Neural progenitor cell (in vitro differentiated cells): ENCODE data around the gene MICAL2. TPM values are rescaled to one million over a fixed set of nuclear protein-coding genes. Genes with fewer than 3 reads are reported as not detected.

Experiments
- DNase-seq: peaks from one replicate; pipeline ENCODE4 v3.0.0-alpha.2; 2016; ENCODE audit warnings: low spot score
- H2AFZ ChIP-seq: fragments of 200-600 bp; sonication (generic); replicated peaks from 2 replicates; pipeline ENCODE4 v1.6.1; 2016; ENCODE audit warnings: antibody characterized with exemption
- H3F3A ChIP-seq: fragments of 200-600 bp; sonication (generic); 2 replicates; pipeline ENCODE4 v1.6.1; 2016; ENCODE audit warnings: antibody characterized with exemption, low read depth
- H3K27ac ChIP-seq: fragments of 200-600 bp; sonication (generic); 2 replicates; pipeline ENCODE4 v1.5.1; 2016; ENCODE audit warnings: mild to moderate bottlenecking
- H3K27me3 ChIP-seq: fragments of 200-600 bp; sonication (generic); 2 replicates; pipeline ENCODE4 v1.6.1; 2016; ENCODE audit warnings: mild to moderate bottlenecking, moderate library complexity
- H3K36me3 ChIP-seq: fragments of 200-600 bp; sonication (generic); 2 replicates; pipeline ENCODE4 v1.5.1; 2016
- H3K4me1 ChIP-seq: fragments of 200-600 bp; sonication (generic); 2 replicates; pipeline ENCODE4 v1.6.1; 2016; ENCODE audit warnings: mixed run types
- H3K4me2 ChIP-seq: fragments of 200-600 bp; sonication (generic); 2 replicates; pipeline ENCODE4 v1.6.1; 2016
- H3K4me3 ChIP-seq: fragments of 200-600 bp; sonication (generic); 2 replicates; pipeline ENCODE4 v1.5.1; 2016
- H3K79me2 ChIP-seq: fragments of 200-600 bp; sonication (generic); 2 replicates; pipeline ENCODE4 v1.6.1; 2016; ENCODE audit warnings: low read depth
- H3K9ac ChIP-seq: fragments of 200-600 bp; sonication (generic); 2 replicates; pipeline ENCODE4 v1.6.1; 2016
- H3K9me3 ChIP-seq: fragments of 200-600 bp; sonication (generic); 2 replicates; pipeline ENCODE4 v1.5.1; 2016; ENCODE audit warnings: low read depth
- H4K20me1 ChIP-seq: fragments of 200-600 bp; sonication (generic); 2 replicates; pipeline ENCODE4 v1.6.1; 2016; ENCODE audit warnings: low read depth
- H3K27ac Mint-ChIP-seq: 3 replicates; pipeline ENCODE4 v1.8.0; 2021; ENCODE audit warnings: mixed read lengths
- H3K27me3 Mint-ChIP-seq: 2 replicates; pipeline ENCODE4 v1.8.0; 2022; ENCODE audit warnings: low read depth, mild to moderate bottlenecking, inconsistent platforms, moderate library complexity, mixed read lengths; ENCODE audit not compliant: insufficient read depth
- H3K36me3 Mint-ChIP-seq: 3 replicates; pipeline ENCODE4 v1.8.0; 2021; ENCODE audit warnings: mixed read lengths
- H3K4me1 Mint-ChIP-seq: 3 replicates; pipeline ENCODE4 v1.8.0; 2021; ENCODE audit warnings: mixed read lengths
- H3K4me3 Mint-ChIP-seq: 3 replicates; pipeline ENCODE4 v1.8.0; 2021; ENCODE audit warnings: mild to moderate bottlenecking, moderate library complexity, mixed read lengths
- H3K9me3 Mint-ChIP-seq: 3 replicates; pipeline ENCODE4 v1.8.0; 2020; ENCODE audit warnings: mixed read lengths
- CTCF ChIP-seq: fragments of 200-600 bp; sonication (generic); IDR thresholded peaks from 2 replicates; pipeline ENCODE4 v1.5.1; 2017; ENCODE audit warnings: antibody characterized with exemption, mild to moderate bottlenecking
- EZH2 ChIP-seq: fragments of 200-600 bp; sonication (generic); IDR thresholded peaks from 2 replicates; pipeline ENCODE4 v1.6.1; 2017; ENCODE audit warnings: antibody characterized with exemption, mild to moderate bottlenecking, moderate library complexity
- EZH2phosphoT487 ChIP-seq: fragments of 200-600 bp; sonication (generic); IDR thresholded peaks from 2 replicates; pipeline ENCODE4 v1.6.1; 2017; ENCODE audit warnings: antibody characterized with exemption
- total RNA-seq: library from RNA; depleted of rRNA; stranded (reverse); fragments of >200 nt; gene quantifications from 2 replicates; pipeline ENCODE4 v1.2.3, GENCODE V29; 2015; ENCODE audit warnings: low replicate concordance

Gene MICAL2
- total RNA-seq, 1 donor from 2014 or later = 0.60 TPM

GRCh38 chr11:12174128-12174476, 63.7 kb downstream of the MICAL2 start:
- no peak overlapping the region for H3K9ac ChIP-seq
- H3K4me3 ChIP-seq = no peak overlapping the region
- no peak overlapping the region for H2AFZ ChIP-seq
- no peak overlapping the region for H3K4me2 ChIP-seq
- DNase-seq = no peak
- Mint-ChIP-seq H3K4me3 (no peak overlapping the region), H3K27ac (no peak overlapping the region), H3K27me3 (peaks cover 6% of the 10 kb centered on the region), H3K9me3 (no peaks in the 10 kb centered on the region), H3K36me3 (no peaks in the 10 kb centered on the region), H3K4me1 (peaks cover 3% of the 10 kb centered on the region)
- no peaks in the 10 kb centered on the region for H4K20me1 ChIP-seq
- H3K27me3 ChIP-seq = no peaks in the 10 kb centered on the region
- H3K4me1 ChIP-seq = no peaks in the 10 kb centered on the region
- H3K79me2 ChIP-seq = no peaks in the 10 kb centered on the region
- no peak overlapping the region for H3K27ac ChIP-seq
- no peaks in the 10 kb centered on the region for H3K36me3 ChIP-seq
- TF ChIP-seq EZH2phosphoT487 = no peak
- no peak for TF ChIP-seq CTCF
- no peaks in the 10 kb centered on the region for H3K9me3 ChIP-seq
- peaks cover 5% of the 10 kb centered on the region for H3F3A ChIP-seq

- Histone ChIP-seq H3K79me2 (no peaks in the 10 kb centered on the region), H3K27me3 (no peaks in the 10 kb centered on the region), H3F3A (peaks cover 5% of the 10 kb centered on the region), H3K27ac (no peak overlapping the region), H3K4me1 (no peaks in the 10 kb centered on the region), H3K4me2 (no peak overlapping the region), H3K9ac (no peak overlapping the region), H4K20me1 (no peaks in the 10 kb centered on the region), H3K4me3 (no peak overlapping the region), H2AFZ (no peak overlapping the region), H3K9me3 (no peaks in the 10 kb centered on the region), H3K36me3 (no peaks in the 10 kb centered on the region)
- Mint-ChIP-seq H3K36me3 (no peaks in the 10 kb centered on the region), H3K27ac (no peak overlapping the region), H3K27me3 (peaks cover 6% of the 10 kb centered on the region), H3K4me3 (no peak overlapping the region), H3K4me1 (peaks cover 3% of the 10 kb centered on the region), H3K9me3 (no peaks in the 10 kb centered on the region)
- TF ChIP-seq EZH2 (no peak), EZH2phosphoT487 (no peak), CTCF (no peak)
- DNase-seq = no peak
Observed at GRCh38 chr11:12174477-12175143, 64.2 kb downstream of the MICAL2 start.

- no peaks in the 10 kb centered on the region for H3K36me3 Mint-ChIP-seq
- Histone ChIP-seq H3K27ac (no peak overlapping the region), H4K20me1 (no peaks in the 10 kb centered on the region), H3F3A (peaks cover 5% of the 10 kb centered on the region), H3K4me3 (no peak overlapping the region), H3K4me1 (no peaks in the 10 kb centered on the region), H3K79me2 (no peaks in the 10 kb centered on the region), H3K36me3 (no peaks in the 10 kb centered on the region), H3K4me2 (no peak overlapping the region), H3K27me3 (no peaks in the 10 kb centered on the region), H3K9ac (no peak overlapping the region), H2AFZ (no peak overlapping the region), H3K9me3 (no peaks in the 10 kb centered on the region)
- H3K4me3 Mint-ChIP-seq = no peak overlapping the region
- no peak for TF ChIP-seq EZH2phosphoT487
- TF ChIP-seq EZH2 = no peak
- no peak for TF ChIP-seq CTCF
- H3K27me3 Mint-ChIP-seq = peaks cover 4% of the 10 kb centered on the region
- H3K4me1 Mint-ChIP-seq = peaks cover 3% of the 10 kb centered on the region
- H3K27ac Mint-ChIP-seq = no peak overlapping the region
- no peaks in the 10 kb centered on the region for H3K9me3 Mint-ChIP-seq
- no peak for DNase-seq
Observed at GRCh38 chr11:12175694-12176241, 65.4 kb downstream of the MICAL2 start.
